Measurements from ENCODE around the gene CEP41.

CEP41 gene

DNA sequence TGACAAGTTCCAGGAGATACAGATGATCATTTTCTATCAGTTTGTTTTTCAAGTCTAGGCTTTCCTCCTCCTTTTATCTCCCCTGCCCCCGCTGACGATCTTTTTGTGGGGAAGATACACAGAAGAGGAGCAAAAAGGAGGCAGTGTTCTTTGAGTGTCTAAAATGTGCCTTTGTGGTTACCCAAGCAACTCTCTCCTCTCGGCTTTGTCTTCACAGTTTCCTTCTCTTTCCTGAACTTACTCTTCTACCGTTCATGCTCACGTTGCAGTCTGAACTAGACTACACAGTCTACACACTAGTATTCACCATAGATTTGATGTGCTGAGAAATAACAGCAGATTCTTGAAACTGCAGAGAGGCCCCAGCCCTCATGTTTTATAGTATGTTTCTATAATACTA is 23.6 kb downstream of the CEP41 start:
- DNase-seq, result no peak

DNA sequence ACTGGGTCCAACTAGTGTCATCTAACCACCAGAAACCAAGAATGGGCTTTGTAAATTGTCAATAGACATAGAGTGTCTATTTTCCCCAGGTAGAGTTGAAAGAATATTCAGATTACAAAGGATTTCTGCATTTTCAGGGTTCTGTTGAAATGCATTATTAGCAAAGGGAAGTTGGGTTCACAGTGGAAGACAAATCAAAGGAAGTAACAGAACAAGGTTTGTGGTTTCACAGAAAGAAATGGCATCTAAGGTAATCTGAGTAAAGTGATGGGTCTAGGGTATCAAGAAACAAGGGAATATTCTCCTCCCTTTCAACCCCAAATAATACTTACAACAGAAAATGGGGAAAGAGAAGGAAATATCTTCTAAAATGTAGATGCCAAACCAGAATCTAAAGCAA is 25.8 kb downstream of the CEP41 start:
- no peak for DNase-seq

DNA sequence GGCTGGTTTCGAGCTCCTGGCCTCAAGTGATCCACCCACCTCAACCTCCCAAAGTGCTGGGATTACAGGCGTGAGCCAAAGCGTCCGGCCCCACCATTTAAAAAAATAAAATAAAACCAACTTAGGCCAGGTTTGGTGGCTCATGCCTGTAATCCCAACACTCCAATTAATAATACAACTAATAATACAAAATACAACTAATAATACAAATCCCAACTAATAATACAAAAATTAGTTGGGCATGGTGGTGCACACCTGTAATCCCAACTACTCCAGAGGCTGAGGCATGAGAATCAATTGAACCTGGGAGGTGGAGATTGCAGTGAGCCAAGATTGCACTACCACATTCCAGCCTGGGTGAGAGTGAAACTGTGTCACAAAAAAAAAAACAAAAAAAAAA is 27.6 kb downstream of the CEP41 start:
- DNase-seq, result no peak

DNA sequence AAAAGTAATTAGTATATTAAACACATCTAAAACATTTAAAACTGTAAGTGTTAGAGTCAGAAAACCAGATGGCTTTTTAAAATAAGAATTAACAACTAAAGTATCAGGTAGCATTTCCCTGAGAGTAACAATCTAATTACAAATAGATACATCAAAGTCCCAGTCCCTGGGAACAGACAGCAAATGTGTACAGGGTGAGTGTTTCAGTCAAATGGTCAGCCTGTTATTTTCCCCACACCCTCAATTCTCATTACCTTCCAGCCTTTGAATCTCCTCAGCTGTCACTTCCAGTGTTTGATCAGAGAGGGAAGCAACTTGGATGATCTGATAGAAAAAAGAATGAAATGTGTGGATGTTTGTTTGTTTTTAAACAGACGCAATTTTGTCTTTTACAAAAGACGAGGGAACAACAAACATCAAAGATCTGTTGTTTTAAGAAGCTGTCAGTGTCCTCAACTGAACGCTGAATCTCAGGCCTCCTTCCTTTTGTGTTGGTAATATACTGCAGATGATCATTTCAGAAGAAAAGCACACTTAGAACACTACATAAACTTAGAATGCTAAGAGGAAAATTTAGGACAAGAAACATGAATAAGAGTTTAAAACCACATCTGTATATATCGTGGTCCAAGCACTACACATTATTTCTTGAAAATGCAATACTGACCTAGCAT is 29.8 kb downstream of the CEP41 start:
- DNase-seq, result peak; percentile 17 to 73 (median 34)

DNA sequence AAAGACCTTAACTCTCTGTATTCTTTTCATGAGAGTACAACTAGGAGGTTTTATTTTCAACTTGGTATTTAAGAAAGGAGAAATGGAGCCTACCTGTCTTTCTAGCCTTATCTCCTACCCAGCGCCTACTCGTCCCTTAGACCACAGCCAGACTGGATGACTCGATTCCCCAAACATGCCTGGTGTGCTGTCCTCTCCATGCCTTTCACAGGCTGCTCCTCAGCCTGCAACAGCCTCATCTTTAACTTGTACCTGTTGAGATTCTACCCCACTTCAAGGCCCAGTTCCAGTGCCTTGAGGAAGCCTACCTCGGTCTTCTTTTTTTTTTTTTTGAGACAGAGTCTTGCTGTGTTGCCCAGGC is 31.1 kb downstream of the CEP41 start:
- DNase-seq, result no peak

DNA sequence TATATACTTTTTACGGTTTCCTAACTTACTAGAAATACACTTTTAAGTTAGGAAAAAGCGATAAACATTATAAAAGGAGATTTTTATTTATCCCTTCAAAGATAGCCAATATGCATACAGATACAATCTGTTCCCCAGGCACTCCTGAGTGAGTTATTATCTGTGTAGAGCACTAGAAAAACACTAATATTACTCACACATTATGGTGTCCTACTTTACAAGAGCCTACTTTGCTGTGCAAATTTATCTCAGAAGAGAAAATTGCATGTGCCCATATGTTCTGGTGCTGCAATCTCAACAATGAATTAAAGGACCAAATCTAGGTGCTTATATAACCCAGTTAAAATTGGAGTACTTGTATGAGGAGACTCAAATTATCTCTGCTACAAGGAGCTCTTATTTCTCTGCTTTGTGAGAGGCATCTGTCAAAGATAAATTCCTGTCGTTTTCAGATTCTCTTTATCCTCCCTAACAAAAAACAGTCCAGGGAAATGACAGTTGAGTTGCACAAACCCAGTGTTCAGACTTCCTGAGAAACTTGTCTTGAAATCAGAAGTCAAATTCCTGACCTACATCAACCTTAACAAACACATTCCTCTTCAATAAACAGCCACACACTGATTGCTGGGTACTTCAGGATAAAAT is 31.6 kb downstream of the CEP41 start:
- peak; percentile 49 to 99 (median 78) for DNase-seq

DNA sequence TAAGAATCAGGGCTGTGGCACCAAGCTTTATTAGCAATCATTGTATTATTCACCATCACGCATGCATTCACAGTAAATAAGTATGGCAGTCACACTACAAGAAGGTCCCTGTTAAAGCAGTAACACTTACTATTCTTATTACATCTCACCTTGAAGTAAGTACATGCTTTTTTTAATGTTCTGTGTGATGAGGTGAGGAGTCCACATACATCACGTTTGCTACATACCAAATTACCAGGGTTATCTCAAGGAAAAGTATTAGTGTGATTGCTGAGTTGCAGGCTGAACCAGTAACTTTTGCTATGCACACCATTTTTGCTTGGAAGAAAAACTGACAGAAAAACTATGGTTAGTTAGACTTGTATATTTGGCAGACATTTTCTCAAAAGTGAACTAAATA is 35.8 kb downstream of the CEP41 start:
- DNase-seq, result no peak

DNA sequence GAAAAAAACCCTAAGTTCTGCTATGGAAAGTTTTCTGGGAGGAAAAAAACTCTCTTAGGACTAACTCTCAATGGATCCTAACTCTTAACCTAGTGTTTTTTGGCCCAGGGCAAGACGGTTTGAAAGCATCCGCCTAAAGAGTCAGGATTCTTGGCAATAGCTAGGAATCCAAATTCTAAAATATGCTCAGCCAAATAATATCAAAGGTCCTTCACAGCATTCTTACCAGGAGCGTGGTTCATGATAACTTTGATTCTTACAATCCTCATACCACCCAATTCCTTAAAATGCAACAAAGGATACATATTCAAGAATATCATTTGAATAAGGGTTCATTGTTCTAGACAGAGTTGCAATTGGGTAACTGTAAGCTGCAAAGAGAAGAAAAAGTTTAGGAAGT is 39.2 kb downstream of the CEP41 start:
- DNase-seq, result no peak

DNA sequence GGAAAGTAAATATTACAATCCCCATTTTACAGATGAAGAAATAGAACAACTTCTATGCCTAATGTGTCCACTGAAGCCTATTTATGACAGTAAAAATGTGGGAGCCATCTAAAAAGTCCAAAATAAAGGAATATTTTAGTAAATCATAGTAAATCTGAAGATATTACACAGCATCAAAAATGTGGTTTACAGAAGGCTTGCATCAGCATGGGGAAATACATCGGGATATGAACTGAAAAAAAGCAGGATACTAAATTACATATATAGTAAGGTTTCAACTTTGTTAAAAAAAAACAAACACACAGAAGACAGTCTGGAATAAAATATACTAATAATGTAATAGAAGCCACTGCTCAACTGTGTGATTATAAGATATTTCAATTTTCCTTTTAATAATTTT is 39.7 kb downstream of the CEP41 start:
- no peak for DNase-seq

DNA sequence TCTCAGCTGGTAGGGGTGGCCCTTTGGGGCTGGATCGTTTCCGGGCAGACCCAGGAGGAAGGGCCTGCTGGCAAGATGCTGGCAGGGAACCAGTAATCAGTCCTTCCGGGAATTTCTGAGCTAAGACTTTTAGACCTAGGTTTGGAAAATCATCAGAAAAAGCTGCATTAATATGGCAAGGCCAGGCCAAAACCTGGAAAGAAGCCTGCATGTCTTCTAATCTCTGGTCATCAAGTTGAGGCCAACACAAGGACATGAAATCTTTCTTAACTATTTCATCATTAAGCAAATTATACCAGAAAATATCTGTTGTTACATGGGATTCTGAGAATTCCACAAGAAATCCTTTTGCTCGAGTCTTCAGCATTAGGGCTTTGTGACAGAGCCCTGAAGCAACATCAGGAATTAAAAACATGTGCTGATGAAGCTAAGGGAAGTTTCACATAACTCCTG is 40.7 kb downstream of the CEP41 start:
- no peak for DNase-seq

DNA sequence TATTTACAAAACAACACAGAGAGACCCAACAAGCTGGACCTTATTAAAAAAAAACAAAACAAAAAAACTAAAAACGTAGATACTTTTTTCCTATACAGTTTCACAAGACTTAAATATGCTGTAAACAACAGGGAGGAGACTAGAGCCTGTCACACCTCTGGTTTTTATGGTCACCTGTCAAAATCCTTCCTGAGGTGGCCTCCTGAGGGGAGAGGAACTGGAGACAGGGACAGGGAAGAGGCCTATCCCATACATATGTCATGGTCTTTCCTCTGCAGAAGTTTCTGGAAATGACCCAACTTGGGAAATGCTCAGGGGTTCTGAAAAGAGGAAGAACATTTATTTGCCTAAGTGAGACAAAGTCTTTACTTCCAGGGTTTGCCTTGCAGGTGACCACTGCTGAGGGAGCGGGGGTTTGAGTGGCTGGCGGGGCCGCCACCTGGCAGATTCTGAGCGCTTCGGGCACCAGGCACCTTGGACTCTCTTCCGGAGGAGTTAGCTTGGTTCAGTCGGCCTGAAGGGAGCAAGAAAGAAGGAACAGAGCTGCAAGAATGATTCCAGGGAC is 42.2 kb downstream of the CEP41 start:
- peak in 1 of 3 experiments; percentile 26 for DNase-seq

DNA sequence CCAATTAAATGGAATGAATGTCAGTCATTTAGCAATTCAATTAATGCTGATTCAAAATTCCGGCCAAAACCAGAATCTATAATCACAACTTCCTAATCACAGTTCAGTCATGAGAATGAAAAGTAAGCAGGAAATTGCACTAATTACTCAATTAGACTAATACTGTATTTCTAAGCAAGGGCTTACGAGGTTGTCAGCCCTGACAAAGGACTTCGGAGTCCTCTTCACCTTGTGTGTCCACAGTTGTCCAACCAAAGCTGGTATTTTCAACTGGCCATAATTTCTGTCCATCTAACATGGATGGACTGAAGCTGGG is 43.1 kb downstream of the CEP41 start:
- peak in 2 of 3 experiments; percentile 32 to 77 for DNase-seq

DNA sequence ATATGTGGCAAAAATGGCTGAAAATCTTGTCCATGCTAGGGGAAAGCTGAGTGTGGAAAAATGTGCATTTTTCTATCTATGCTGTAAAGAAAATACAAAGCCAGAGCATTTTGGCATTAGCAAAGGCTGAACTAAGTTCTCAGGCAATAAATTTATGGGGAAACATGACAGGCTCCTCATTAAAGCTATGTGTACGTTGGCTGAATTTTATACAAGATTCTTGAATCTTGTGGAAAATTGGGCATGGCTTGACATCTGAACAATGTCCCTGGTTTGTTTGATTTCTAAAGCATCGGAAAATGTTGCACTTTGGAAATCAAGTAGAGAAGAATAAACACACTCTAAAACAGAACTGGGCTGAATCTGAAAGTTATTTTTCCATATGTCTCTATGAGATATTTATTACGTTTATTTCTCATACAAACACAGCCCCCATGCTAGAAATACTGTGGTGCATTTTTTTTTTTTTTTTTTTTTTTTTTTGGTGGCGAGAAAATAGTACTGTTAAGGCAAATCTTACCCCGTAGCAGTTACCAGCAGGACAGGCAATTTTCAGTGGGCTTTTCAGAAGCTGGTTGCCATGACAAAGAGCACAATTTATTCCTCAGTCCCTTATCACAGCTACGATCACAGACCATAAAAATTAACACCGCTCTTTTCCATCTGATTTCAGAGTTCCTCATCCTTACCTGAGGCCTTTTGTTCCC is 43.6 kb downstream of the CEP41 start:
- DNase-seq, result peak in 2 of 3 experiments; percentile 35 to 61

DNA sequence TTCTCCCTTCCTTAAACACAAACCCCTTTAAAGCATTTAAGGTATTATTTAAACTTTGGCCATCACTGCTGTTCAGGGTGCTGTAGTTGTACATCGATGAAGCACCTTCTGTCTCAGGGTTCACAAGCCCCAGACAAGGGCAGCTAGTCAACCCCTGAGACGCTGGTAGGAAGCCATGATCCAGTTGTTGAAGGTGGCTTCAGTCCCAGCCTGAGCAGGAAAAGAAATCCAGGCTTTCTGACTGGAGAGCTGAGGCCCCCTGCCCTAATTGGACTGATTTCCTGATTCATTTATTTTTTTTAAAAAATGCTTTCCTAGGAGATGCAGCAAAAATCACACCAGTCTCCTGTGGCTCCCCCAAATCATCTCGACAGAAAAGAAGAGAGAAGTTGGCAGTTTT is 44.7 kb downstream of the CEP41 start:
- DNase-seq, result peak in 1 of 3 experiments; percentile 46

DNA sequence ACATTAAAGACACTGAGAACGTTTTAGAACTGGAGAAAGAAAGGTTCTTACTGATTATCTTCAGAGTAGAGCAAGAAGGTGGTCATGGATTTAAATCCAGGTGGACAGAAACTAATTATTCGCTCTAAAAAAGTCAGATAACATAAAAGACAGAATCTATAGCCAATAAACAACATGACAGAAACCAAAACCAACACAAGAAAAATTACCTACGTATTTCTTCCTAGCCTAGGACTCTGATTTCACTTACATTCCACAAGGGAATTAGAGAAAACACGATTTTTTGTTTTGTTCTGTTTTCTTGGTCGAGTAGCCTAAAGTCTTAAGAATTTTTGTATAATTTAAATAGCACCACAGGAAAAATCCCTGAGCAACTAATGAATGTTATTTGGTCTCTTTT is 45.4 kb downstream of the CEP41 start:
- DNase-seq, result no peak

DNA sequence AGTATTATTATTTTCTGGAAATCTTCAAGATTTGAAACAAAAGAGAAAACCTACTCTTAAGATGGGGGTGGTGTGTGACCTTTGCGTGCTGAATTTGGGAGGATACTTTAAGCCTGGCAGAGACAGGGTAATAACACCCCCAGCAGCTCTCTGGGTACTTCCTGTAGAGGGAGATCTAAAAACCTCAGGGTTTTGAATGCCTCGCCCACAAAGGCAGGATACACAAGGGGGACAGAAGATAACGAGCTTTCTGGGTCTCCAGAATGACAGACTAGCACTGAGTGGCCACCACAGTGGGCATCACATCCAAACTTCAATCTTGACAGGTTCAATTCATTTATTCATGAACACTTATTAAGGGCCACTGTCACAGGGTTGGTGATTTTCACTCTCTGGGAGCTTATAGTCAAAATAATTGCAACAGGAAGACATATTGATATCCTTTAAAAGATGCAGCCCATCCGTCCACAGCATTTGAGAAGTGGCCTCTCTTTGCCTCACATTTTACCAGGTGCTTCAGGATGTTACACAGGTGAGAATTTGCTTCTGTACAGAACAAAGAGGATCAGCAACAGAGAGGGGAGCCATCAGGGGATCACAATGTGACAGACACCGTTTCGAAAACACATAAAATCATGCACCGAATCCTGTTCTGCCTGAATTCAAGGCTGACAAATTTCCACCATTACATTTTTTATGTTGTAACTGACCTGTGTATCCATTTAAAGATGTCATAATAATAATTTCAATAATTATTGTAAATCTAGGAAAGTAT is 46.2 kb downstream of the CEP41 start:
- peak in 2 of 3 experiments; percentile 47 to 78 for DNase-seq

DNA sequence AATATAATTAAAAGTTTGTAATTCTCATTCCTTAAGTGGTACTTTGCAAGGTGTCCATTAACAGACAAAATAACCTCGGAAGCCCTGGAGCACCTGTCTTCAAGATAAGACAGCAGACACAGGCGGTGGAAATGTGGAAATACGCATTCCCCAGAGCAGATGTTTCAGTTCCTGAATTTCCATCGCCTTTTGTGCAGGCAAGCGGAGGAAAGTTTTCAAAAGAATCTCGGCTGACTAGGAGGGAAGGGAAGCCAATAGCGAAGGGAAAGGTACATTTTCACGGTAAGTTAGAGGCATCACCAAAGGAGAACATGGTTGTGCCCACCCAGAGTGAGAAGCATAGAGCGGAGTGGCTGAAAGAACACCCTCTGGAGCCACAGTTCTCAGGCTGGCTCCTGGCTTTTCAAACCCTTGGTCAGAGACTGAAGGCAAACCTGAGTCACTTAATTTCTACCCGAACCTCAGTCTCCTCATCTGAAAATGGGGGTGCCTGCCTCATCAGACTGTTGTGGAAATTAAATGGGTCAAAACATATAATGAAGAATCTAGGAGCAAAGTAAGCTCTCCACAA is 46.9 kb downstream of the CEP41 start:
- peak in 1 of 3 experiments; percentile 80 for DNase-seq

DNA sequence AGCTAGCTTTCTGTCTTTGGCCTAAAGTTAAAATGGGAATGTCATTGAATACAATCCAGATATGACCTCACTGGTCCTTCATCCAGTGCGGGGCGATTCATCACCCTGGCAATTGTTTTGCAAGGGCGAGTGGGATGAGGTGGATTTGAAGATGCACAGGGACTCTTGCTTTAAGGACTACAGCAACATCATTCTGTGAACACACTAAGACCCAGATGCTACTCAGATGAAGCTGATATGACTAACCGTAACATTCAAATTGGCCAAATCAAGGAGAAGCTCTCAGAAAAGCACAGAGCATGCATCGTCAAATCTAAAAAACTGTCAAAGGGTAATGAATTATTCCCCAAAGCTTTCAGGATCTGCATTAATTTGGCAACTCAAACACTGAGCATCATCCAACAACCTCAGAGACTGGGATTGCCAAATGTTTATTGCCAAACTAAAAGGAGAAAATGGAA is 47.7 kb downstream of the CEP41 start:
- peak in 1 of 3 experiments; percentile 95 for DNase-seq

DNA sequence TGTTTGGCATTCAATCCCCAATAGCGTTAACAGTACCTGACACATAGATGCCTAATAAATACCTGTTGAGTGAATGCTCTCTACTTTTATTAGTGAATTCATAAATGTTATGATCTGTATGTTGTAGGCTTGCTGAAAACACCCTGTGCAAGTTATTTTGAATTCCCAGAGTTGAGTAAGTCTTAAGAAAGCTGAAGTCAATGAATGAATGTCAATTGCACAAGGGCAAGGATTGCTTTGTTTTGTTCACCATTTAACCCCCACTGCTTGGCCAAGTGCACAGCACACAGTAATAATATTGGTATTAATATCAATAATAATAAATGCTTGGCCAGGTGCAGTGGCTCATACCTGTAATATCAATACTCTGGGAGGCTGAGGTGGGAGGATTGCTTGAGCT is 50.3 kb downstream of the CEP41 start:
- DNase-seq, result no peak

DNA sequence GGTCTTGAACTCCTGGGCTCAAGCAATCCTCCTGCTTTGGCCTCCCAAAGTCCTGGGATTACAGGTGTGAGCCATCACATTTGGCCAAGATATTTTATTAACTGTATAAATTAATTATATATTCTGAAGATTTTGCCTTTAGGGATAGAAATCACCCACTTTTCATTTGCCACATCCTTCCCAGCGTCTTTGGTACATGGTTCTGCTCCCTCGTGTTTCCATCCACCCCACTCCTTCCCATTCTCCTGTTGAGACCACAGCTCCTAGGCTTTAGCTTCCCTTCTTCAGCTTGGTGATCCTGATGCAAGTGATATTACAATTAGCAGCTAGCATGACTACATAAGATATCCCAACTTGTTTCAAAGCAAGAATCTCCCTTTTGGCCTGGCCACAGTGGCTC is 52.1 kb downstream of the CEP41 start:
- DNase-seq, result no peak

DNA sequence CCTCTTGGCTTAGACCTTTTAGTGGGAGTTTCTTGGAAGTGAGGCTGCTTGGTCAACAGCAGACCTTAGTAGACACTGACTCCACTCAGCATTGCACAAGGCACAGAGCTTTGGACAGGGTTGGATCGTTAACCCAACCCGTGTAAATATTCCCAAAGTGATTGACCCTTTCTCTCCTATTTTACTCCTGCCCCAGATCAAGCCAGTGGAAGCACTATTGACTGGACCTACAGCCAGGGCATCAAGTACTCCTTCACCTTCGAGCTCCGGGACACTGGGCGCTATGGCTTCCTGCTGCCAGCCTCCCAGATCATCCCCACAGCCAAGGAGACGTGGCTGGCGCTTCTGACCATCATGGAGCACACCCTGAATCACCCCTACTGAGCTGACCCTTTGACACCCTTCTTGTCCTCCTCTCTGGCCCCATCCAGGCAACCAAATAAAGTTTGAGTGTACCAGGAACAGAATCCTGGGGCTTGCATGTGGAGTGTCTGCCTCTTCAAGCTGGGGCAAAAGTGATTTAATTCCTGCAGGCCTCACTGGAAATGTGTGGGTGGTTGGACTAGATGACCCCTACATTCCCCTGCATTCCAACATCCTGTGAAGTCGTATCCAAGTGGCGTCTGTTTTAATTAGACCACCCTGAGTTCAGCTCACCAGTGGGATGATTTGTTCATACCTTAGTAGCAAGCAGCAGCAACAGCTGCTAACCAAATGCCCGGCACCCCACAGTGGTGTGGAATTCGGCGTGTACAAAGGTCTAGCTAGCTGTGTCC is 53.0 kb downstream of the CEP41 start:
- no peak for DNase-seq

DNA sequence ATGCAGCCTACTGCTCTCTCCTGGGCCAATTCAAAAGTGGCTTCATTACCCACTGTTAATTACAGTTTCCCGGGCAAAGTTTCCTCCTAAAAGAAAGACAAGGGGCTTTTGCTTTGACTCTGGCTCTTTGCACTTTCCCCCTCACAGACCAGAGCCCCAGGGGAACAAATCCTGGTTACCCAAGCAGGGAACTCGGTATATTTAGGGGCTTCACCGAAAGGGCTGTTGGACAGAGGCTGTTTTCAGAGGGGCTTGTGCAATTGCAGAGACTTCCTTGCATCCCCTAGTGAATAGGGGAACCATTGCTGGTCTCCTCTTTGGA is 53.5 kb downstream of the CEP41 start:
- DNase-seq, result no peak
